Measurements from ENCODE around the gene SLC27A3. TPM values are rescaled to one million over a fixed set of nuclear protein-coding genes. Genes with fewer than 3 reads are reported as not detected.

Gene SLC27A3
- total RNA-seq, 2 donors from 2014 or later = 71.7 to 116 TPM

- no peak overlapping the region for H3K4me3 ChIP-seq
- no peak for TF ChIP-seq CTCF (IDR thresholded peaks at IDR 0.05)
- no peak for DNase-seq (ENCODE audit: low spot score)
- no peaks in the 10 kb centered on the region for H3K9me3 ChIP-seq
- ATAC-seq (ENCODE audit: insufficient number of reproducible peaks, low FRiP score, low read depth) = no peak
- peak overlapping the region; percentile 95 to 96 for H3K27ac ChIP-seq
- H3K36me3 ChIP-seq = peaks cover 21% of the 10 kb centered on the region
- no peaks in the 10 kb centered on the region for H3K27me3 ChIP-seq (replicated peaks; ENCODE audit: insufficient read depth)
- peaks cover 56 to 71% of the 10 kb centered on the region in 2 donors for H3K4me1 ChIP-seq (ENCODE audit: control insufficient read depth in 1 of 2, low read depth in 2 of 2)
These were observed 23.1 kb upstream of the SLC27A3 start for GRCh38 chr1:153752072-153752471.

- no peak for TF ChIP-seq CTCF (IDR thresholded peaks at IDR 0.05)
- H3K27me3 ChIP-seq (replicated peaks; ENCODE audit: insufficient read depth) = no peaks in the 10 kb centered on the region
- peaks cover 24% of the 10 kb centered on the region for H3K36me3 ChIP-seq
- peaks cover 50 to 65% of the 10 kb centered on the region in 2 donors for H3K4me1 ChIP-seq (ENCODE audit: control insufficient read depth in 1 of 2, low read depth in 2 of 2)
- no peaks in the 10 kb centered on the region for H3K9me3 ChIP-seq
- peak overlapping the region; percentile 95 to 96 for H3K27ac ChIP-seq
- no peak overlapping the region for H3K4me3 ChIP-seq
- ATAC-seq (ENCODE audit: insufficient number of reproducible peaks, low FRiP score, low read depth) (peak; percentile 40), DNase-seq (ENCODE audit: low spot score) (peak; percentile 71)
These were observed 22.5 kb upstream of the SLC27A3 start for GRCh38 chr1:153752571-153753195.

DNA sequence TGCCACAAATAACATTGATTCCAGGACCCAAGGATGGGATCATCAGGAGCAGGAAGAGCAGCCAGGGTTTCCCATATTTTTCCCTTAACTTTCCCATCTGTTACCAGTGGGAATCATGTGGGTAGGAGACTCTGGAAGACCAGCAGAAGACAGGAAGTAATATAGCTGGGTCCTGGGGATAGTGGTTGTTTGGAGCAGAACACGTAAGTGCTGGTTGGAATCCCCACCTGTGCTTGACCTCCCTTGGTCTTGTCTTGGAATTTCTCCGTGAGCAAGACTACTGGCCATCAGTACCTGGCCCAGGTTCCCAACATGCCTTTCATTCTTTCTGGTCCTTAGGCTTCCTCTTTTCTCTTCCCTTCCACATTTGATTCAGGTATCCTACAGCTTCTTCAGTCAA is 20.9 kb upstream of the SLC27A3 start:
- Histone ChIP-seq H3K9me3 (no peaks in the 10 kb centered on the region), H3K27me3 (replicated peaks; ENCODE audit: insufficient read depth) (no peaks in the 10 kb centered on the region), H3K27ac (peak overlapping the region; percentile 95 to 96), H3K4me3 (no peak overlapping the region), H3K36me3 (peaks cover 38% of the 10 kb centered on the region), H3K4me1 (ENCODE audit: control insufficient read depth in 1 of 2, low read depth in 2 of 2) (peaks cover 34 to 49% of the 10 kb centered on the region in 2 donors)
- ATAC-seq (ENCODE audit: insufficient number of reproducible peaks, low FRiP score, low read depth) (no peak), DNase-seq (ENCODE audit: low spot score) (no peak)
- TF ChIP-seq CTCF (IDR thresholded peaks at IDR 0.05) = no peak

DNA sequence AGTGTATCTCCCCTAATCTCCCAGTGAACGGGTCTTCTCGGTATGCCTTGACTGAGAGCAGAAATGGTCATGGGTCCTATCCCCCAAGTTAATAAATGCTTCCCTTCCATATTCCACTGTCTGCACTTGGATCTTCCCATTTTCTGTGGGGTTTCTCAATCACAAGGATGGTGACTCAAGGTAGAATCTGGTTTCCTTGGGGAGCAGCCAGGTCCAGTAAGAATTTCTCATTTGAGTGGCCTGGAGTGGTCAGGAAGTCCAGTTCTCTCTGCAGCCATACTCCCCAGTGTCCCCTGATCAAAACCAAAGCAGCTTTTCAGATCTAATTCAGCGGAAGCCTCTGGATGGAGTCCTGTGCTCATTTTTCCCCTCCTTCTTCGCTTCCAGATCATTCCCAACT is 14.8 kb upstream of the SLC27A3 start:
- Histone ChIP-seq H3K4me1 (ENCODE audit: control insufficient read depth in 1 of 2, low read depth in 2 of 2) (no peaks in the 10 kb centered on the region), H3K4me3 (no peak overlapping the region), H3K36me3 (peaks cover 59% of the 10 kb centered on the region), H3K27ac (no peak overlapping the region), H3K9me3 (no peaks in the 10 kb centered on the region), H3K27me3 (replicated peaks; ENCODE audit: insufficient read depth) (no peaks in the 10 kb centered on the region)
- no peak for TF ChIP-seq CTCF (IDR thresholded peaks at IDR 0.05)
- DNase-seq (ENCODE audit: low spot score) (no peak), ATAC-seq (ENCODE audit: insufficient number of reproducible peaks, low FRiP score, low read depth) (no peak)

- peaks cover 56% of the 10 kb centered on the region for H3K36me3 ChIP-seq
- no peak for TF ChIP-seq CTCF (IDR thresholded peaks at IDR 0.05)
- H3K27ac ChIP-seq = peak overlapping the region in 1 of 2 donors; percentile 13
These were observed 11.6 kb upstream of the SLC27A3 start for GRCh38 chr1:153763365-153764225.

More at GRCh38 chr1:153763365-153764225, 11.6 kb upstream of the SLC27A3 start:
- Histone ChIP-seq H3K27me3 (replicated peaks; ENCODE audit: insufficient read depth) (no peaks in the 10 kb centered on the region), H3K4me1 (ENCODE audit: control insufficient read depth in 1 of 2, low read depth in 2 of 2) (peaks cover 0 to 4% of the 10 kb centered on the region in 2 donors), H3K9me3 (no peaks in the 10 kb centered on the region), H3K4me3 (no peak overlapping the region)
- ATAC-seq (ENCODE audit: insufficient number of reproducible peaks, low FRiP score, low read depth) = no peak
- no peak for DNase-seq (ENCODE audit: low spot score)

Measured in thoracic aorta (tissue), 2 donors.